Measurements from ENCODE around the gene EGFL7.
A peak's percentile ranks its signal among the peaks of the same experiment; 100 is the strongest.

Gene EGFL7

DNA sequence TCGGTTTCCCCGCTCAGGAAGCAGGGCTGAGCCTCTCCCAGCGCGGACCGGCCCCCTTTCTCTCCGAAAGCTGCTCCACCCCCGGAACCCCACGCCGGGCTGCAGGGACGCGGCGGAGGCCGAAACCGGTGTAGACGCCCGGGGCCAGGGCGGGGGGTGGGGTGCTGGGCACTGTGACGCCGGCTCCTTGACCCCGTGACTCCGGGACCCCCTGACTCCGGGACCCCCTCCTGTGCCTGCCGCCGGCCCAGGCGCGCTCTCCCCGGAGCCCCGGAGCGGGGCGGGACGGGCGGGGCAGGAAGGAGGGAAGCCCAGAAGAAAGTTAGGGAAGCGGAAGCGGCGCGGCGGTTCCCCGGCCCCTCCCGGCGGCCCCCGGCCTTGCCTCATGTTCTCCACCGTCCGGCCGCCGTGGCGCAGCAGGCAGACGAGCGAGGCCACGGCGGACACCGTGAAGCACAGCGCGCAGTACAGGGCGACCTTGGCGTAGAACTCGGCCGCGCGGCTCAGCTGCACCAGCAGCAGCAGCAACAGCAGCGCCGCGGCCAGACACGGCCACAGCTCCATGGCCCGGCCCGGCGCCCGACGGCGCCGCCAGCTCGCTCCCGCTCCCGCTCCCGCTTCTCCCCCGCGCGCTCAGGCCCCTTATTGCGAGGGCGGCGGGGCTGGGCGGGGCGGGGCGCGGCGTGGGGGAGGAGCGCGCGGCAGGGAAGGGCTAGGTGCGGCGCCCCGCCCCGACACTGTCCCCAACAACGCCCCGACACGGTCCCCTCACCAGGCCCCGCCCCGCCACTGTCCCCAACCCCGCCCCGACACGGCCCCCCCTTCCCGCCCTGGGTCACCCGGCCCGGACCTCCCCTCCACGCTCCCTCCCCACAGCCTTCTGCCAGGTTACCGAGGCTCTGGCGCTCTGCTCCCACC lies 24.3 kb downstream of the EGFL7 start, which contains the start of gene AGPAT2:
Gene AGPAT2, minus strand, starts transcription at position 664 of the 918 bp plus-strand sequence. Its CDS starts 100 bp downstream, at position 564.
- DNase-seq (ENCODE audit: low read depth), result peak; percentile 59

DNA sequence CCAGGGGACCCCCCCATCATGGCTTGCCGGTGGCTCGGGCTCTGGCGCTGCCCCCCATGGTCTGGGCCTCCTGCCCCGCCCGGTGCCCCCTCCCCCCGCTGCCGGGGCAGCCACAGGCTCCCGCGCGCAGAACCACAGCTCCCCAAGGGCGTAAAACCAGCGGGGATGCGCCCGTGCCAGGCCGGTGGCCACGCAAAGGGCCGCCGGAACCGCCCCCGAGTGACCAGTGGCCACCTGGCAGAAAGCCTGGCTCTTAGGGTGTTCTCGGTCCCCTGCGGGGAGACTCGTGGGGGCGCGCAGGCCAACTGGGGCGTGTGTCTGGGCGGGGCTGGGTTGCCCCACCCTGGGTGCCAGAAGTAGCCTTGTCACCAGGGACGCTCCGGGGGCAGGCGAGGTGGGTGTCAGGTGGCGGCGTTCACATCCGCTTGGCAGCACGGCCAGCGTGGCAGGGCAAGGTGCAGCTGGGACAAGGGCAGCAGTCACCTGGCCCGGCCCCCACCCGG lies 25.1 kb downstream of the EGFL7 start:
- no peak for DNase-seq (ENCODE audit: low read depth)

DNA sequence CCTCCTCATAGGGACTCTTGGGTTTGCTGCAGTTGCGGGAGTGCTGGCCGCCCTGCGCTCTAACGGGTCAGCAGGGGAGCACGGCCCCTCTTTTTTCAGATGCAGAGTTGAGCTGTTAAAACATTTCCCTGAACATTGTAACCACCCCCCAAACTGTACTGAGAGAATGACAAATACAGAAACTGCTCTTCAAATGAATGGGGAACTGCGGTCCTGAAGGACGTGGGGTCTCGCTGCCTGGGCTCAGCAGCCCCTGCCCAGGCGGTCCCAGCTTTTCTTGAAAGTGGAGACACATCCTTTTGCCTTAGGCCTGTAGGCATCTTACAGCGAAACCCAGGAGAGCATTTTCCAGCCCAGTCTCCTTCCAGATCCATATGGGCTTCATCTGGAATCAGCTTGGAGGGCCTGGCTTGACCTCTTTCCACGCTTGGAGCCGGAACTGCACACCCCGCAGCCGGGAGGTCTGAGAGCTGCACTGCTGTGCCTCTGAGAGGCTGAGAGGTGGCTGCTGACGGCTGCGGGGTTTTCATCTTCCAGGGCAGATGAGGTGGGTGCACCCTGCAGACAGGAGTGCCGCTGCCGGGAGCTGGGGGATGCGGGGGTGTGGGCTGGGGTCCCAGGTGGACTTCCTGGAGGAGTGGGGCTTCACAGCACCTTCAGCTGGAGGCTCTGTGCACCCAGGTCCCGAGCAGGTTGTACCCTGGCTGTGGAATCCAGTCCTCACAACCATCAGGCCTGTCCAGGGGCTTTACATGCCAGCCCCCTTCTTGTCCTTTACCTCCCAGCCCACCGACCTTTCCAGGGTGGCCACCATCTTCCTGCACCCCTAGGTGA lies 25.8 kb downstream of the EGFL7 start:
- no peak for DNase-seq (ENCODE audit: low read depth)

DNA sequence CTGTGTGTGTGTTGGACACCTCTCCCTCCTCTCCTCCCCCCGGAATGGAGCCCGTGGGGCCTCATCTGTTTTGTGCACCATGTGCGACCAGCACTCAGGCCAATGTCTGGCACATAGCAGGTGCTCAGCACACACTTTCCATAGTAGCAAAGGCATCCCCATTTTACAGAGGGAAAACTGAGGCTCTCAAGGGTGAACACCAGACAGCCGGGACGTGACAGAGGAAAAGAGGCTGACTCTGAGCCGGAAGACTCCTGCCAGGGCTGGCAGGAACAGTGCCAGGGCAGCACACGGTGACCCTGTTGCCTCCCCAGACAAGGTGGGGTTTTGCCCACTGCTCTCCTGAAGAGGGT lies 26.4 kb downstream of the EGFL7 start:
- no peak for DNase-seq (ENCODE audit: low read depth)

DNA sequence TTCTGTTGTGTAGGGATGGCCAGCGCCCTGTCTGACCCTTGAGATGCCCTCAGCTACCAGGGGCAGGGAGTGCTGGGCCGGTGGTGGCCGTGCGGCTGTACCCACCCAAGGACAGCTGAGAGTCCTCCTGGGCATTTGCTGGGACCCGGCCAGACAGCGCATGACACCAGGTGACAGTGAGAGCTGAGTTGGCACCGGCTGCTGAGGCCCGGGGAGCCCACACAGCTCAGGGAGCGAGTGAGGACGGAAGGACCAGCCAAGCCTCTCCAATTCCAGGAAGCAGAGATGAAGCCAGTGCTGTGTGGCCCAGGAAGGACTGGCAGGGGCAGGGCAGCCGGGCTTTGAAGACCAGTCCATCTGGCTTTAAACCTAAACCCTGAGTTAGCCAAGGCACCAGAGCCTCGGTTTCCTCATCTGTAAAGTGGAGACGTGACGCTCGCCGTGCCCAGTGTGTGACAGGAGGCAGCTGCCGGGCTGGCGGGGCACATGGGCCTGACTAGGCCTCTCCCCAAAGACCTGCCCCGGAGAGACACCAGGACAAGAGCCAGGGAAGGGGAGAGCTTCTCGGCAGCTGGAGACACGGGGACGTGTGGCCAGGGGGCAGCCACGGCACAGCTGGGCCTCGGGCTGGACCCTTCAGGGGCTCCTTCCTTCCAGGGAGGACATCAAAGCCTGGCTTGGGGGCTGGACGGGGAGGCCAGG lies 27.5 kb downstream of the EGFL7 start:
- DNase-seq (ENCODE audit: low read depth), result no peak

DNA sequence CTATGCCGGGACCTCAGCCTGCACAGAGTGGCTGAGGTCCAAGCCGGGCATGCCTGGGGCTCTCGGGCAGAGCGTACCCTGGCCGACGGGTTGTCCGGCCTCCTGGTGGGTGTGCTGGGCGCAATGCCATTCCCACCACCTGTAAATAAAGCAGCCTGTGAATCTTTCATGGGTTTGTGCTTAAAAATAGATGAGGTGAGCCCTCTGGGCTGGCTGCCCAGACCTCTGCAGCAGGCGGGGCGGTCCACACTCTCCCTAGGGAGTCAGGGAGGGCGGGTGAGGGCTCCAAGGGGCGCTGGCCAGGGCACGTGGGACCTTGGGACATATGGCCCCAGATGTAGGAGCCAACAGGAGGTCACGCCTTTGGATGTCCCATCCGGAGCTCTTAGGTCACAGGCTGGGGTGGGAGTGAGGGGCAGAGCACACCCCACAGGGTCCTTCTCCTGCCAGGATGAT lies 28.1 kb downstream of the EGFL7 start:
- DNase-seq (ENCODE audit: low read depth), result no peak

DNA sequence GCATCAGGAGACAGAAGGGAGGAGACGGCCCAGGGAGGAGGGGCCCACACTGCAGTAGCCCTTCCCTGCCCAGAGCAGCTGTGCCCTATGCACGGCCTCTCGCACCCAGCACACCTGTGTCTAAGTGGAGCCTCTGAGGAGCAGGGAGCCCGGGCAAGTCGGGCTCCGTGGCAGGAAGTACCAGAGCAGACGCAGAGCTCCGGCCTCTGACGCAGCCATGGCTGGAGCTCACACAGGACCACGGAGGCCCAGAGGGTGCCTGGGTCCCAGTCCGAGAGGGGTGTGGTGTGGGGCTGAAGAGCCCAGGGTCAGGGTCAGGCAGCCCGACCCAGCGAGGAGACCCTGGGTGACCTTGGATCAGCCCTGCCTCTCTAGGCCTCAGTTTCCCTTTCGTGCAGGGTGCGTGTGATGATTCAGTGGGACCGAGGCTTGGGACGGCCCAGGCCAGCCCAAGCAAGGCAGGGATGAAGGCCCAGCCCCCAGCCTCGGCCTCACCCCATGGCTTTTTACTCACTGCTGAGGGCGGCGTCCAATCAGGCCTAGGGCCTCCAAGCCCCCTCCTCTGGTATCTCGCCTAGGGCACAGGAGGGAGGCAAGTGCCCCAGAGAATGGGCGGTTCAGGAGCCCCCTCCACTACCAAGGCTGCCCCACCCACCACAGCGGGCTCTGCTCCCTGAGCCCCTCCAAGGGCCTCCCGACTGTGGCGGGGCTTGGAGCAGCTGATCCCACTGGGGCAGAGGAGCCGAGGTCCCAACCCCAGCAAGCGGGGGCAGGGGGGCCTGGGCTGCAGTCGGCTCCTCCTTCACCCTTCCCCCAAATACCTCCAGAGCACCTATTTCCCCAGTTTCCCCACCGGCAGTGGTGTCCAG lies 28.8 kb downstream of the EGFL7 start:
- DNase-seq (ENCODE audit: low read depth), result no peak

DNA sequence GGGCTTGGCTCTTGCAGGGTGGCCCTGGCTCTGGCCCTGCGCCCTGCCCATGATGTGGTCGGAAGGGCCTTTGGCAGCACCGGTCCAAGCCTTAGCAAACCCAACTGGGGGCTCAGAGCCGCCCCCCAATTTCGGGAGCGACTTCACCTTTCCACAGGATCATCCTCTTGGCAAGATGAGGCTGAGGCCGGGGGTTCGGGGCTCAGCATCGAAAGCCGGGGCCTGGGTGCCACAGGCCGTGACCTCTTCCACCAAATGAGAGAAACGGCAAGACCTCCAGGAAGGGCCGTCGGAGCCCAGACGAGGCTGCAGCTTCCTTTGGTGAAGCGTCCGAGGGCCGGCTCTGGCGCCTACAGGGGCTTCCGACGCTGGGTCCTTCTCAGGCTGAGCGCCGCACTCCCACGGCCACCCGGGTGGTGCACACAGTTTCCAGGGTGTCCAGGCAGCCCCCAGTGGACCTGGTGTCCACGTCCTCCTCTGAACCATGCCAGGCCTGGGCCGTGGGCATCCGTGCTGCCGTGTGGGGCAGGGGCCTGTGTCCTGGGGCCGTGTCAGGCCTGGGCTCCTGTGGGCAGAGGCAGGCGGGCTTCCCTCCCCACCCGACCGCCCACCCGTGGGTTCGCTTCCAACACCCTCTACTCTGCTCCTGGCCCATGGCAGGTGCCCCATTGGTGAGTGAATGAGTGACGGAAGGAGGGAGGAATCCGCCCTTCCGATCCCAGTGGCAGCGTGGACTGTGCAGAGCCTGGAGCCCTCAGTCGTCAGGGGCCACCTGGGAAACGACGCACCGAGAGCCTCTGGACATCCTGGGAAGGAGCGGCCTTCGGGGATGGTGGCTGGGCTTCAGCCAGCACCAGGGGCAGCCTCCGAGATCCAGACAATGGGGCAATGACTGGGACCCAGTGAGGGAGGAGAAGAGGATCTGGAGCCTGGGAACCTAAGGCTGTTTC lies 29.7 kb downstream of the EGFL7 start:
- DNase-seq (ENCODE audit: low read depth), result no peak

DNA sequence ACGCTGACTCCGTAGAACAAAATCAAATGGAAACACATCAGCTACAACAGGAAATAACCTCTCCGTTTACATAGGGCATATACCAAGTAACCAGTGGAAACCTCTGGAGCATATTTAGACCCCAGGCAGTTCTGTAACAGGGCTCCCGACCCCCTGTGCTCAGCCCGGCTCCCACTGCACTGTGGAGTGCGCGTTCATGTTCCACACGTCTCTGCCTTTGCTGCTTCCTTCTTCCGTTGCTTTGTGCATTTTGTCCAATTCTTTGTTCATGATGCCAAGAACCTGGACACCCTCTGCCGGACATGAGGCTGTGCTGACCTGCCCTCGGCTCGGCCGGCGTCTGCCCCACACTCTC lies 30.4 kb downstream of the EGFL7 start:
- no peak for DNase-seq (ENCODE audit: low read depth)

DNA sequence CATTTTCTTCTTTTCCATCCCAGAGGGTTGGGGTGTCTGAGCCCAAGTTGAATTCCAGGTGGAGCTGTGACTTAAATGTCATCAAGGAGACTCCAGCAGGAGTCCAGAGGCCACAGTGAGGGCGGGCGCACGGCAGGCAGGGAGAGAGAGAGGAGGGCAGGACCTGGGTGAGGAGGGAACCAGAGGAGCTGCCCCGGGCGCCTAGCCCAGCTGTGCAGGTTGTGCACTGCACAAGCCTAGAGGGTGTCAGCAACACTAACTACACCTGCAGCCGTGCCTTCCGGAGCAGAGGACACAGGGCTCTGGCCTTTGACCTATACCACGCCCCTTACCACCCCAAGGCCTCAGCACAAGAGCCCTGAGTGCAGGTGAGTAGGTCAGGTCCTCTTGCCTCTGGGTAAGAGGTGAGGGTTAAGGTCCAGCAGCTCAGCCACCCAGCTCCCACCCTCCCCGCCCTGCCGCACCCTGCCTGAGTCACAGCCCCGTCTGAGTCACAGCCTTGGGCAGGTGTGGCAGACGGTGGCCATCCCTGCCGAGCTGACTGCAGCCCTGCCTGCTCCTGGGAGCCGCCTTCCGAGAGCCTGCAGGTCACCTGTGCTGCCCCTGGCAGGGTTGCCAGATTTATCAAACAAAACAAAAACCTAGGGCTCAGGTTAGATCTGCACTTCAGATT lies 30.9 kb downstream of the EGFL7 start:
- peak; percentile 75 for DNase-seq (ENCODE audit: low read depth)

DNA sequence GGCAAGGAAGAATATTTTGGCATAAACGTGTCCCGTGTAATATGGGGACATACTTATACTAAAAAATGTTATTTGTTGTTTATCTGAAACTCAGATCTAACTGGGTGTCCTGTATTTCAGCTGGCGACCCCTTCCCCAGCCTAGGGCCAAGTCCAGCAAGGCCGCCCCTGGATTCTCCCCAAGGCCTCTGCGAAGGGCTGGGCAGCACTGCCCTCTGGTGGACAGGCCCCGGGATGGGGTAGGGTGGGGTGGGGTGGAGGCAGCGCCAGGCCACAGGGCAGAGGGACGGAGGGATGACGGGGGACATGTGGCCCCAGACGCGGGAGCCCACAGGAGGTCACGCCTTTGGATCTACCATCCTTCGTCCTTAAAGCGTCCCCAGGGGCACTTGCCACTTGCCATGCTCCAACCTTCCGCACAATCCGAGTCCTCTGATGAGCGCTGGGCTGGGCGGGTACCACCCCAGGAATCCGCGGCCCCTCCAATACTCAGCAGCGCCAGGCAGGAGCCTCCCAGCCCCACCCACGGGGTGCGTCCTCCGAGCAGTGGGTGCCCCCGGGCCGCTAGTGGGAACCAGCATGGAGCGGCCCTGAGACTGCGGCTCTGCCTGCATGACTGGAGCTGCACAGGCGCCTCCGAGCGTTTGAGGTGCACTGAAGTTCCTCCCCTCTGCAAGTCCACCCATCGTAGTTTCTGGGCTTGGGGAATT lies 31.6 kb downstream of the EGFL7 start:
- peak; percentile 67 for DNase-seq (ENCODE audit: low read depth)

DNA sequence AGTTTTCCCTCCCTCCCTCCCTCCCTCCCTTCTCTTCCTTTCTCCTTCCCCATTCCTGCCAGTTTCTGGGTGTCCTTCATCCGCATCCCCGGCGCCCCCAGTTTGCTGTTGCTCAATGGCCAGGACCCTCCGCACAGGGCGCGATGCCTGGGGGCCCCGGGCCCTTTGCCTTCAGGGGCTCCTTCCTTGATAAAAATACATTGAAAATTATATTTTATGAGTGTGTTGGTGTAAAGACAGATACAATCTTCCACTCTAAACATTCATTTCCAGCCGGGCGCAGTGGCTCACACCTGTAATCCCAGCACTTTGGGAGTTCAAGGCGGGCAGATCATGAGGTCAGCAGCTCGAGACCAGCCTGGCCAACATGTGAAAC lies 32.1 kb downstream of the EGFL7 start:
- no peak for DNase-seq (ENCODE audit: low read depth)

DNA sequence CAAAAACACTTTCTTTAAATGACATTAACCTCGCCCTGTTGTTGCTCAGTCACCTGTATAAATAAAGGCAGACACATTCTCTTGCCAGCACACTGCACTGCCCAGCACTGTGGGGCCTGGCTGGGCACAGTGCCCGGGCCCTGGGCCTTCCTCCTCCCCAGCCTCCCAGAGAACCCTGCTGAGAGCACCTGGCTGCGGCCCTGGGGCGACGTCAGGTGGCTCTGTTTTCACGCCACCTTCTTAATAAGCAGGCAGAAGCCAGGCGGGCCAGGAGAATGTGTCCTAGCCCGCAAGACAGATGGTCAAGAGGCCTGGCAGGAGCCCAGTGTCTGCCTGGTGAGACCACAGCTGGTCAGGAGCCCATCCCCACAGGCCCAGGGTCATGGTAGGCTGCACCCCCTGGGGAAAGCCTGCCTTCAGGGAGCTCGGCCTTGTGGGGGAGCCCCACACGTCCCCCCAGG lies 32.7 kb downstream of the EGFL7 start:
- DNase-seq (ENCODE audit: low read depth), result no peak

DNA sequence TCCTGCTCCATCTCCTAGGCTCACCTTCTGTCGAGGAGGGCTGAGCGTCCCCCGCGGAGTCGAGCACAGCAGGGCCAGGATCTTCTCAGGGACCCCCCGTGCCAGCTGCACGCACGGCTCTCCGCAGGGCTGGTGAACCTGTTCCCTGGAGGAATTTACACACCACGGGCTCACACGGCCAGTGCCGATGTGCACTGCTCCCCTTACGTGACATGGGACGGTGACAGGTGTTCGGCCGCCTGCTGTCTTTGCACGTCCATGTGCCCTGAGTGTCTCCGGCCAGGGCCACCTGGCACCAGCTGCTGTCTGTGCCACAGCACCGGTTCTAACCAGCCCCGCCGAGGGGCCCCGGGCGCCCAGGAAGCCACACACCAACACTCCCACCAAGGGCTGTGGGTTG lies 33.2 kb downstream of the EGFL7 start:
- no peak for DNase-seq (ENCODE audit: low read depth)

DNA sequence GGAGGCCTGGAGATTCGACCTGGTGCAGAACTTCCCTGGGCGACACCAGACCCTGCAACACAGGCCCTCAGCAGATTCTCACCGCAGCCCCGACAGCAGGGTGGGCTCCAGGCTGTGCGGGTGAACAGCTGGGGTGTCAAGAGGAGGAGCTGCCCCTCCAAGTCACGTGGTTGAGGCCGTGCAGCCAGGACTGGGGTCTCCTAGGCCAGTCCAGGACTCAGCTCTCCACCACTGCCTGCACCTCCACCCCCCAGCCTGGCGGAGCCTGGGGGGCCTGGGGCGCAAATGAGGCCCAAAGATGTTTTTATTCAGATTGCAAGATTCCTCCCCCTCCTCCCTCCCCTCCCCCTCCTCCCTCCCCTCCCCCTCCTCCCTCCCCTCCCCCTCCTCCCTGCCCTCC lies 33.8 kb downstream of the EGFL7 start:
- DNase-seq (ENCODE audit: low read depth), result no peak

DNA sequence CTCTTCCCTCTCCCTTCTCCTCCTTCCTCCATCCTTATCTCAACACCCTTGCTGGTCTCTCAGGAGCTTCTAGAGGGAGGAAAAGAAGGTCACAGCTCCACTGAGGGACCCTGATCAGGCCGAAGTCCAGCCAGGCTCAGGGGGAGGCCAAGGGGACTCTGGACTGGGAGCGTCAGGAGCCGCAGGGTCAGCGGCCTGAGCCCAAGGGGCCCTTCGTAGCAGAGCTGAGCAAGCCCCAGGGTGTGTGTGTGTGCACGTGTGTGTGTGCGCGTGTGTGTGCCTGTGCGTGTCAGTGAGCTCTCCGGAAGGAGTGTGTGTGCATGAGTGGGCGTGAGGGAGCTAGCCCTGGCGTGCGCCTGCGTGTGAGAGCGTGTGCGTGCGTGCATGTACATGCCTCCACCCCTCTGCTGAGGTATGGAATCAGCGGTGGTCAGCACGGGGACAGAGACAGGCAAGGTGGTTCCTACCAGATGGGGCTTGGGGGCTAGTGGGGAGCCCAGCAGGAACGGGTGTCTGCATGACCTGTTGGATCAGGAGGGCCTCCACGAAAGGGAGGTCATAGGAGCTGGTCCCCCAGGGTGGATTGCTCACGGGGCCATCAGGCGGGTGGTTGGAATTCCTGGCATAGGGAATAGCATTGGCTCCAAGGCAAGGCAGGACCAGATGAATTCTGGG lies 34.6 kb downstream of the EGFL7 start:
- DNase-seq (ENCODE audit: low read depth), result no peak

DNA sequence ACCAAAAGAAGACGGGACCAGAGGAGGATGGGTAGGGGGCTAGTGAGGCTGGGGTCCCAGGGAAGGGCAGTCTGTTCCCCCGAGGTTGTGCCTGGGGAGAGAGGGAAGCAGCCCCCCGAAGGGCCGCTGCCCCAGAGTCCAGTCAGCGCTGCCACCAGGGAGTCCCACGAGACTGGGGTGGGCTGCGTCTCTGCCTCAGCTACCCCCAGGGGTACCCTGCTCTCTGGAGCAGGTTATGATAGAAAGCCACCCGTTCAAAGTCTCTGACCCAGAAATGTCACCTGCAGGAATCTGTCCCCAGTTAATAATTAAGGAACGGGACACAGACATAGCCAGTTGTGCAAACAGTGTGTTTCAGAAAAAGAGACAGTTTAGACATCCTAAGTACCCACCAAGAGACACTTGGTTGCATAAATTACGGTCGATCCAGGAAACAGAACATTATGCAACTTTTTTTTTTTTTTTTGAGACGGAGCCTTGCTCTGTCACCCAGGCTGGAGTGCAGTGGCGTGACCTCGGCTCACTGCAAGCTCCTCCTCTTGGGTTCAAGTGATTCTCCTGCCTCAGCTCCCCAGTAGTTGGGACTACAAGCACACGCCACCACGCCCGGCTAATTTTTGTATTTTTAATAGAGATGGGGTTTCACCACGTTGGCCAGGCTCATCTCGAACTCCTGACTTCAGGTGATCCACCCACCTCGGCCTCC lies 35.3 kb downstream of the EGFL7 start:
- no peak for DNase-seq (ENCODE audit: low read depth)

Measured in ELR (cell line).